ENCODE data around the gene FOXR2.

Gene FOXR2

GRCh38 chrX:55623100-55623499 lies at the start of gene FOXR2:
FOXR2 (plus strand) TSS chrX:55623400; CDS start chrX:55623712, 312 bp downstream.
- DNase-seq, result no peak

- no peak for DNase-seq
Measured at GRCh38 chrX:55579115-55579514, 44.1 kb upstream of the FOXR2 start.

- DNase-seq, result no peak
Measured at GRCh38 chrX:55582447-55582846, 40.8 kb upstream of the FOXR2 start.

- no peak for DNase-seq
Measured at GRCh38 chrX:55593296-55593695, 29.9 kb upstream of the FOXR2 start.

GRCh38 chrX:55593756-55594257 lies 29.4 kb upstream of the FOXR2 start:
- DNase-seq, result no peak

GRCh38 chrX:55598333-55598732 lies 24.9 kb upstream of the FOXR2 start:
- no peak for DNase-seq

GRCh38 chrX:55619547-55619946 lies 3.7 kb upstream of the FOXR2 start:
- DNase-seq, result no peak

GRCh38 chrX:55624403-55624802 lies 1.2 kb downstream of the FOXR2 start:
- DNase-seq, result no peak

- no peak for DNase-seq
Measured at GRCh38 chrX:55636109-55636508, 12.9 kb downstream of the FOXR2 start.

- no peak for DNase-seq
Measured at GRCh38 chrX:55638933-55639332, 15.7 kb downstream of the FOXR2 start.

GRCh38 chrX:55640854-55641253 lies 17.7 kb downstream of the FOXR2 start:
- no peak for DNase-seq

- DNase-seq, result no peak
Measured at GRCh38 chrX:55648434-55648833, 25.2 kb downstream of the FOXR2 start.

- no peak for DNase-seq
Measured at GRCh38 chrX:55659931-55660330, 36.7 kb downstream of the FOXR2 start.

GRCh38 chrX:55663584-55663983 lies 40.4 kb downstream of the FOXR2 start:
- no peak for DNase-seq

- DNase-seq, result no peak
Measured at GRCh38 chrX:55668084-55668483, 44.9 kb downstream of the FOXR2 start.
